Measurements from ENCODE around the gene TCTA. TPM values are rescaled to one million over a fixed set of nuclear protein-coding genes. Genes with fewer than 3 reads are reported as not detected.

TCTA gene
- total RNA-seq, 3 donors from 2014 or later (not counting 1 experiment from before 2014, with no cell fraction given), result 35.4 to 40.7 (median 36.7) TPM

GRCh38 chr3:49406571-49407565 lies 5.4 kb upstream of the TCTA start:
- peak overlapping the region; percentile 28 for H3K4me3 Mint-ChIP-seq
- 70% methylated on average over 15 of the region's 17 CpGs for WGBS (ENCODE audit: insufficient coverage)
- H3K9me3 ChIP-seq (ENCODE audit: control insufficient read depth, insufficient read depth, low read length), result no peaks in the 10 kb centered on the region
- no peaks in the 10 kb centered on the region for H3K9me3 Mint-ChIP-seq
- no peaks in the 10 kb centered on the region for H3K27me3 Mint-ChIP-seq (ENCODE audit: low read depth in 2 of 2)
- no peaks in the 10 kb centered on the region for H3K27me3 ChIP-seq (ENCODE audit: control insufficient read depth, insufficient read depth, low read length)
- H3K4me3 ChIP-seq (ENCODE audit: low read length), result no peak overlapping the region
- DNase-seq, result no peak
- no peak for ATAC-seq
- no peaks in the 10 kb centered on the region for H3K36me3 Mint-ChIP-seq
- H3K36me3 ChIP-seq (ENCODE audit: control insufficient read depth, insufficient read depth, low read length), result no peaks in the 10 kb centered on the region
- peaks cover 45% of the 10 kb centered on the region for H3K4me1 ChIP-seq (ENCODE audit: control insufficient read depth, insufficient read depth, low read length)
- H3K27ac Mint-ChIP-seq, result peak overlapping the region; percentile 68 to 78
- H3K27ac ChIP-seq (ENCODE audit: low read length), result peak overlapping the region; percentile 29
- intact Hi-C loops (cut with micrococcal nuclease), result no loop called here
- peaks cover 53 to 54% of the 10 kb centered on the region in 2 donors for H3K4me1 Mint-ChIP-seq
- TF ChIP-seq CTCF (IDR thresholded peaks at IDR 0.05), result no peak

DNA sequence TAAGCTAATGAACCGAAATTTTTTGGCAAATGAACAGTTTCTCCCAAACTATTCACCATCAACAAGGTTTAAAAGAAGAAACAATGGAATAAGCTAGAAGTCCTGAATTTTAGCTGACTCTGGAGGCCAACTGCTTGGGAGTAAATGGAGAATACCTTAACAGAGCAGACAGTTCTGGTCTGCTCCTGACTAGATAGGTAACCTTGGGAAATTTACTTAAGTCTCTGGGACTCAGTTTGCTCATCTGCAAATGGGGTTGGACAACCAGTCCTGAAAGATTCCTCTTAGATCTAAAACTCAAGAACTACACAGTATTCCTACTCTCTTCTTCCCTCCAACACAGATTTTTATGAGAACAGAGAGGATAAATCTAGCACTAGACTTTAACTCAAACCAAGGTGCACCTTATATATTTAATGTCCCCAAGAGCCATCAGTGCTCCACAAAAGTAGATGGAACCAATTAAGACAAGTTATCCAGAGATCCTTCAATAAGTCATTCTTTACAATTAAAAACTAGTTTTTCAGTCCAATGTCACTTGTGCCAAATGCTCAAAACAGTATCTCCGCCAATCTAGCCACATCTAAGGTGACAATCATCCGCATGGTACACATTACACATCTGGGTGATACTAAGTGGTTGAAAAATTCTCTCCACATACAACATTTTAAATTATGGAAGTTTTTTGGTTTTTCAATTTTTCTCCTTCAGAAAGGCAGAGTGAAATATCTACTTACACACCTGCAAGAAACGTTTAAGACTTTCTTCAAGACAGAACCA lies 2.0 kb upstream of the TCTA start:
- no peak for TF ChIP-seq CTCF (IDR thresholded peaks at IDR 0.05)
- Mint-ChIP-seq H3K4me3 (peak overlapping the region; percentile 91), H3K4me1 (peaks cover 69 to 72% of the 10 kb centered on the region in 2 donors), H3K36me3 (no peaks in the 10 kb centered on the region), H3K27ac (peak overlapping the region; percentile 97 to 99), H3K9me3 (no peaks in the 10 kb centered on the region), H3K27me3 (ENCODE audit: low read depth in 2 of 2) (no peaks in the 10 kb centered on the region)
- ATAC-seq (no peak), DNase-seq (peak in 1 of 2 donors; percentile 54)
- Histone ChIP-seq H3K4me3 (ENCODE audit: low read length) (peak overlapping the region; percentile 59), H3K4me1 (ENCODE audit: control insufficient read depth, insufficient read depth, low read length) (peaks cover 64% of the 10 kb centered on the region), H3K9me3 (ENCODE audit: control insufficient read depth, insufficient read depth, low read length) (no peaks in the 10 kb centered on the region), H3K27me3 (ENCODE audit: control insufficient read depth, insufficient read depth, low read length) (no peaks in the 10 kb centered on the region), H3K27ac (ENCODE audit: low read length) (peak overlapping the region; percentile 89), H3K36me3 (ENCODE audit: control insufficient read depth, insufficient read depth, low read length) (peaks cover 6% of the 10 kb centered on the region)
- WGBS (ENCODE audit: insufficient coverage), result no CpG with 5 or more reads among the region's 4 CpGs
- intact Hi-C loops (cut with micrococcal nuclease), result no loop called here

- peaks cover 6% of the 10 kb centered on the region for H3K36me3 ChIP-seq (ENCODE audit: control insufficient read depth, insufficient read depth, low read length)
- DNase-seq (no peak), ATAC-seq (no peak)
- H3K27me3 ChIP-seq (ENCODE audit: control insufficient read depth, insufficient read depth, low read length), result no peaks in the 10 kb centered on the region
- H3K4me3 Mint-ChIP-seq, result peak overlapping the region; percentile 91
- H3K4me1 Mint-ChIP-seq, result peaks cover 66 to 70% of the 10 kb centered on the region in 2 donors
- H3K36me3 Mint-ChIP-seq, result no peaks in the 10 kb centered on the region
- no peak for TF ChIP-seq CTCF (IDR thresholded peaks at IDR 0.05)
- peak overlapping the region; percentile 59 for H3K4me3 ChIP-seq (ENCODE audit: low read length)
- WGBS (ENCODE audit: insufficient coverage), result under 1% methylated on average over 31 of the region's 33 CpGs
- H3K27me3 Mint-ChIP-seq (ENCODE audit: low read depth in 2 of 2), result no peaks in the 10 kb centered on the region
- H3K27ac Mint-ChIP-seq, result peak overlapping the region; percentile 97 to 99
- no peaks in the 10 kb centered on the region for H3K9me3 Mint-ChIP-seq
- intact Hi-C loops (cut with micrococcal nuclease), result no loop called here
- H3K27ac ChIP-seq (ENCODE audit: low read length), result peak overlapping the region; percentile 89
- no peaks in the 10 kb centered on the region for H3K9me3 ChIP-seq (ENCODE audit: control insufficient read depth, insufficient read depth, low read length)
- peaks cover 67% of the 10 kb centered on the region for H3K4me1 ChIP-seq (ENCODE audit: control insufficient read depth, insufficient read depth, low read length)
Observed at GRCh38 chr3:49410846-49411534, 1.2 kb upstream of the TCTA start.

All from natural killer cell (primary cell).